WTC11 (cell line): Measurements from ENCODE around the gene COL18A1. TPM values are rescaled to one million over a fixed set of nuclear protein-coding genes. Genes with fewer than 3 reads are reported as not detected.
A peak's percentile ranks its signal among the peaks of the same experiment; 100 is the strongest.

Experiments used
- ATAC-seq: fragments of 200-7000 bp; cut with Tn5 transposase; 2 replicates; pipeline ENCODE4 v1.10.0; 2021; ENCODE audit warnings: mild to moderate bottlenecking, moderate library complexity
- CTCF ChIA-PET: fragments of 300-600 bp; sonication (Branson Sonifier 250); formaldehyde crosslinking; loops from one replicate; lab custom pipeline; 2021; ENCODE audit warnings: antibody characterized with exemption; lab: Charles Lee
- POLR2A ChIA-PET: fragments of 350-600 bp; sonication (Branson Sonifier 250); formaldehyde crosslinking; loops from one replicate; lab custom pipeline; 2021; ENCODE audit warnings: antibody characterized with exemption; lab: Charles Lee
- DNase-seq: peaks from one replicate; pipeline ENCODE4 v3.0.0; 2021; ENCODE audit warnings: low spot score
- H3K27ac Mint-ChIP-seq: 2 replicates; pipeline ENCODE4 v1.8.0; 2021; ENCODE audit warnings: mixed read lengths
- H3K27me3 Mint-ChIP-seq: 2 replicates; pipeline ENCODE4 v1.8.0; 2021; ENCODE audit warnings: low read depth, mild to moderate bottlenecking, moderate library complexity, mixed read lengths
- H3K36me3 Mint-ChIP-seq: 2 replicates; pipeline ENCODE4 v1.8.0; 2021; ENCODE audit warnings: mixed read lengths
- H3K4me1 Mint-ChIP-seq: 2 replicates; pipeline ENCODE4 v1.8.0; 2022; ENCODE audit warnings: mixed read lengths
- H3K4me3 Mint-ChIP-seq: 2 replicates; pipeline ENCODE4 v1.8.0; 2021; ENCODE audit warnings: mild to moderate bottlenecking, moderate library complexity, mixed read lengths
- H3K9me3 Mint-ChIP-seq: 2 replicates; pipeline ENCODE4 v1.8.0; 2021; ENCODE audit warnings: mixed read lengths
- ATF1 ChIP-seq: sonication (generic); formaldehyde crosslinking; IDR thresholded peaks from 2 replicates; pipeline ENCODE4 v1.8.1; 2023; ENCODE audit warnings: mild to moderate bottlenecking, moderate library complexity, missing genetic modification reagents
- ATF2 ChIP-seq: sonication (generic); formaldehyde crosslinking; IDR thresholded peaks from 2 replicates; pipeline ENCODE4 v1.8.1; 2022; ENCODE audit warnings: low read depth, missing genetic modification reagents, borderline replicate concordance
- CTCF ChIP-seq: fragments of 200-600 bp; IDR thresholded peaks from 2 replicates; pipeline ENCODE4 v1.8.0; 2022; ENCODE audit warnings: antibody characterized with exemption
- EMX1 ChIP-seq: fragments of 250-450 bp; sonication (Bioruptor Pico); IDR thresholded peaks from 2 replicates; pipeline ENCODE4 v1.8.0; 2021; ENCODE audit warnings: mild to moderate bottlenecking
- FOXJ3 ChIP-seq: sonication (generic); formaldehyde crosslinking; IDR thresholded peaks from 2 replicates; pipeline ENCODE4 v1.9.0; 2021; ENCODE audit warnings: missing genetic modification reagents, mild to moderate bottlenecking, borderline replicate concordance
- FOXK1 ChIP-seq: sonication (generic); formaldehyde crosslinking; IDR thresholded peaks from 2 replicates; pipeline ENCODE4 v1.8.0; 2022; ENCODE audit warnings: mild to moderate bottlenecking, moderate library complexity, missing genetic modification reagents
- FOXP1 ChIP-seq: sonication (generic); formaldehyde crosslinking; IDR thresholded peaks from 2 replicates; pipeline ENCODE4 v1.8.0; 2022; ENCODE audit warnings: missing genetic modification reagents, mild to moderate bottlenecking, moderate library complexity, borderline replicate concordance
- GTF2I ChIP-seq: fragments of 250-450 bp; sonication (Bioruptor Pico); conservative IDR thresholded peaks from 2 replicates; pipeline ENCODE4 v1.4.0; 2021; ENCODE audit warnings: mild to moderate bottlenecking
- HMGA2 ChIP-seq: fragments of 250-450 bp; sonication (Bioruptor Pico); IDR thresholded peaks from 2 replicates; pipeline ENCODE4 v1.4.0; 2021; ENCODE audit warnings: mild to moderate bottlenecking, moderate library complexity
- JAZF1 ChIP-seq: fragments of 250-450 bp; sonication (Bioruptor Pico); IDR thresholded peaks from 2 replicates; pipeline ENCODE4 v1.9.0; 2021; ENCODE audit warnings: moderate library complexity, mild to moderate bottlenecking, inconsistent platforms
- KAT7 ChIP-seq: sonication (generic); formaldehyde crosslinking; IDR thresholded peaks from 2 replicates; pipeline ENCODE4 v1.8.1; 2023; ENCODE audit warnings: missing genetic modification reagents, mild to moderate bottlenecking, borderline replicate concordance
- MXD4 ChIP-seq: fragments of 250-450 bp; sonication (Bioruptor Pico); IDR thresholded peaks from 2 replicates; pipeline ENCODE4 v1.8.0; 2021; ENCODE audit warnings: mild to moderate bottlenecking, moderate library complexity, borderline replicate concordance
- NR3C1 ChIP-seq: sonication (generic); formaldehyde crosslinking; conservative IDR thresholded peaks from 2 replicates; pipeline ENCODE4 v1.8.1; 2023; ENCODE audit warnings: low read depth, mild to moderate bottlenecking, missing genetic modification reagents
- SMAD3 ChIP-seq: sonication (generic); formaldehyde crosslinking; IDR thresholded peaks from 2 replicates; pipeline ENCODE4 v1.8.0; 2022; ENCODE audit warnings: missing genetic modification reagents, mild to moderate bottlenecking, borderline replicate concordance
- TCF7 ChIP-seq: sonication (generic); formaldehyde crosslinking; IDR thresholded peaks from 2 replicates; pipeline ENCODE4 v1.8.0; 2022; ENCODE audit warnings: mild to moderate bottlenecking, low read depth, missing genetic modification reagents, moderate library complexity
- TEAD4 ChIP-seq: sonication (generic); formaldehyde crosslinking; IDR thresholded peaks from 2 replicates; pipeline ENCODE4 v1.8.0; 2022; ENCODE audit warnings: mild to moderate bottlenecking, missing genetic modification reagents
- TP53 ChIP-seq: sonication (generic); formaldehyde crosslinking; IDR thresholded peaks from 2 replicates; pipeline ENCODE4 v1.8.1; 2023; ENCODE audit warnings: mild to moderate bottlenecking, missing genetic modification reagents
- USF1 ChIP-seq: sonication (generic); formaldehyde crosslinking; IDR thresholded peaks from 2 replicates; pipeline ENCODE4 v1.8.0; 2022; ENCODE audit warnings: mild to moderate bottlenecking, missing genetic modification reagents
- USF2 ChIP-seq: sonication (generic); formaldehyde crosslinking; IDR thresholded peaks from 2 replicates; pipeline ENCODE4 v1.8.1; 2023; ENCODE audit warnings: mild to moderate bottlenecking, missing genetic modification reagents, moderate library complexity
- ZNF263 ChIP-seq: sonication (generic); formaldehyde crosslinking; IDR thresholded peaks from 2 replicates; pipeline ENCODE4 v1.8.1; 2022; ENCODE audit warnings: low read depth, mild to moderate bottlenecking, moderate library complexity, missing genetic modification reagents
- total RNA-seq: library from RNA; stranded (reverse); gene quantifications from 3 replicates; pipeline ENCODE4 v1.2.3, GENCODE V29; 2021
- TF ChIP-seq, protein P1 (sequence below): sonication (generic); formaldehyde crosslinking; IDR thresholded peaks from 2 replicates; pipeline ENCODE4 v1.8.1; 2022; ENCODE audit warnings: mild to moderate bottlenecking, moderate library complexity, missing genetic modification reagents
- TF ChIP-seq, protein P2 (sequence below): fragments of 250-450 bp; sonication (Bioruptor Pico); IDR thresholded peaks from 2 replicates; pipeline ENCODE4 v1.9.0; 2021; ENCODE audit warnings: moderate library complexity, mild to moderate bottlenecking, inconsistent platforms, borderline replicate concordance
- TF ChIP-seq, protein P3 (sequence below): fragments of 250-450 bp; sonication (Bioruptor Pico); IDR thresholded peaks from 2 replicates; pipeline ENCODE4 v1.9.0; 2021; ENCODE audit warnings: mild to moderate bottlenecking
- TF ChIP-seq, protein P4 (sequence below): sonication (generic); formaldehyde crosslinking; conservative IDR thresholded peaks from 2 replicates; pipeline ENCODE4 v1.8.1; 2022; ENCODE audit warnings: mild to moderate bottlenecking, missing genetic modification reagents

The COL18A1 gene
- total RNA-seq, 1 experiment from 2014 or later = 231 TPM

- ATAC-seq (no peak), DNase-seq (no peak)
- peaks cover 31% of the 10 kb centered on the region for H3K4me1 Mint-ChIP-seq
- H3K36me3 Mint-ChIP-seq = peaks cover 13% of the 10 kb centered on the region
- no peak overlapping the region; the same call in 1 of the 2 replicates for H3K27ac Mint-ChIP-seq
- no peak overlapping the region for H3K4me3 Mint-ChIP-seq
- ChIA-PET CTCF (no interaction called here), POLR2A (no interaction called here)
- TF ChIP-seq, protein P1, sequence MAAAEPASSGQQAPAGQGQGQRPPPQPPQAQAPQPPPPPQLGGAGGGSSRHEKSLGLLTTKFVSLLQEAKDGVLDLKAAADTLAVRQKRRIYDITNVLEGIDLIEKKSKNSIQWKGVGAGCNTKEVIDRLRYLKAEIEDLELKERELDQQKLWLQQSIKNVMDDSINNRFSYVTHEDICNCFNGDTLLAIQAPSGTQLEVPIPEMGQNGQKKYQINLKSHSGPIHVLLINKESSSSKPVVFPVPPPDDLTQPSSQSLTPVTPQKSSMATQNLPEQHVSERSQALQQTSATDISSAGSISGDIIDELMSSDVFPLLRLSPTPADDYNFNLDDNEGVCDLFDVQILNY (CRISPR knock-in tag) = no peak
- TF ChIP-seq HMGA2 (no peak), FOXK1 (no peak), ATF1 (no peak), TP53 (CRISPR knock-in tag) (no peak), TCF7 (CRISPR knock-in tag) (no peak), NR3C1 (CRISPR knock-in tag) (no peak), KAT7 (CRISPR knock-in tag) (no peak), SMAD3 (CRISPR knock-in tag) (no peak), FOXJ3 (CRISPR knock-in tag) (no peak), JAZF1 (no peak), ATF2 (CRISPR knock-in tag) (no peak), GTF2I (CRISPR knock-in tag) (no peak), CTCF (no peak)
- TF ChIP-seq, protein P2, sequence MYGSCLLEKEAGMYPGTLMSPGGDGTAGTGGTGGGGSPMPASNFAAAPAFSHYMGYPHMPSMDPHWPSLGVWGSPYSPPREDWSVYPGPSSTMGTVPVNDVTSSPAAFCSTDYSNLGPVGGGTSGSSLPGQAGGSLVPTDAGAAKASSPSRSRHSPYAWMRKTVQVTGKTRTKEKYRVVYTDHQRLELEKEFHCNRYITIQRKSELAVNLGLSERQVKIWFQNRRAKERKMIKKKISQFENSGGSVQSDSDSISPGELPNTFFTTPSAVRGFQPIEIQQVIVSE (CRISPR knock-in tag) = no peak
- H3K27me3 Mint-ChIP-seq = peaks cover 8% of the 10 kb centered on the region
- H3K9me3 Mint-ChIP-seq = peaks cover 20% of the 10 kb centered on the region
Measured at GRCh38 chr21:45377325-45377709, 27.6 kb upstream of the COL18A1 start.

GRCh38 chr21:45377866-45378257 is 27.1 kb upstream of the COL18A1 start:
- peak overlapping the region; percentile 84 for H3K27ac Mint-ChIP-seq
- H3K36me3 Mint-ChIP-seq = peaks cover 13% of the 10 kb centered on the region
- H3K4me3 Mint-ChIP-seq = no peak overlapping the region
- no peak for DNase-seq
- ATAC-seq = no peak
- CTCF ChIA-PET = interaction anchor here (0.7 kb wide), 1 partner anchor 20 kb away, joined by 3 read pairs; no protein-coding TSS in a partner anchor
- peaks cover 21% of the 10 kb centered on the region for H3K9me3 Mint-ChIP-seq
- TF ChIP-seq, protein P3, sequence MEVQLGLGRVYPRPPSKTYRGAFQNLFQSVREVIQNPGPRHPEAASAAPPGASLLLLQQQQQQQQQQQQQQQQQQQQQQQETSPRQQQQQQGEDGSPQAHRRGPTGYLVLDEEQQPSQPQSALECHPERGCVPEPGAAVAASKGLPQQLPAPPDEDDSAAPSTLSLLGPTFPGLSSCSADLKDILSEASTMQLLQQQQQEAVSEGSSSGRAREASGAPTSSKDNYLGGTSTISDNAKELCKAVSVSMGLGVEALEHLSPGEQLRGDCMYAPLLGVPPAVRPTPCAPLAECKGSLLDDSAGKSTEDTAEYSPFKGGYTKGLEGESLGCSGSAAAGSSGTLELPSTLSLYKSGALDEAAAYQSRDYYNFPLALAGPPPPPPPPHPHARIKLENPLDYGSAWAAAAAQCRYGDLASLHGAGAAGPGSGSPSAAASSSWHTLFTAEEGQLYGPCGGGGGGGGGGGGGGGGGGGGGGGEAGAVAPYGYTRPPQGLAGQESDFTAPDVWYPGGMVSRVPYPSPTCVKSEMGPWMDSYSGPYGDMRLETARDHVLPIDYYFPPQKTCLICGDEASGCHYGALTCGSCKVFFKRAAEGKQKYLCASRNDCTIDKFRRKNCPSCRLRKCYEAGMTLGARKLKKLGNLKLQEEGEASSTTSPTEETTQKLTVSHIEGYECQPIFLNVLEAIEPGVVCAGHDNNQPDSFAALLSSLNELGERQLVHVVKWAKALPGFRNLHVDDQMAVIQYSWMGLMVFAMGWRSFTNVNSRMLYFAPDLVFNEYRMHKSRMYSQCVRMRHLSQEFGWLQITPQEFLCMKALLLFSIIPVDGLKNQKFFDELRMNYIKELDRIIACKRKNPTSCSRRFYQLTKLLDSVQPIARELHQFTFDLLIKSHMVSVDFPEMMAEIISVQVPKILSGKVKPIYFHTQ (CRISPR knock-in tag) = no peak
- TF ChIP-seq EMX1 (CRISPR knock-in tag) (no peak), USF1 (CRISPR knock-in tag) (no peak), TEAD4 (CRISPR knock-in tag) (no peak), FOXP1 (CRISPR knock-in tag) (no peak), MXD4 (no peak), FOXK1 (no peak), ZNF263 (CRISPR knock-in tag) (no peak), USF2 (CRISPR knock-in tag) (no peak)
- TF ChIP-seq, protein P4, sequence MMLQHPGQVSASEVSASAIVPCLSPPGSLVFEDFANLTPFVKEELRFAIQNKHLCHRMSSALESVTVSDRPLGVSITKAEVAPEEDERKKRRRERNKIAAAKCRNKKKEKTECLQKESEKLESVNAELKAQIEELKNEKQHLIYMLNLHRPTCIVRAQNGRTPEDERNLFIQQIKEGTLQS (CRISPR knock-in tag) = no peak
- peaks cover 14% of the 10 kb centered on the region for H3K27me3 Mint-ChIP-seq
- POLR2A ChIA-PET = no interaction called here
- H3K4me1 Mint-ChIP-seq = peaks cover 31% of the 10 kb centered on the region
